Mucosa of rectum (tissue), 2 donors: ENCODE data around the gene TARP.

Source experiments
- H3K27ac ChIP-seq, 2 donors: one replicate each; pipeline ENCODE4 v1.7.0; 2013; ENCODE audit warnings: inconsistent platforms in 2 of 2, low read depth in 2 of 2, low read length in 2 of 2
- H3K27me3 ChIP-seq, 2 donors: one replicate each; pipeline ENCODE4 v1.7.0; 2013; ENCODE audit warnings: low read length in 2 of 2; ENCODE audit not compliant: control insufficient read depth in 2 of 2, insufficient read depth in 2 of 2
- H3K36me3 ChIP-seq, 2 donors: one replicate each; pipeline ENCODE4 v1.7.0; 2013; ENCODE audit warnings: low read length in 2 of 2; ENCODE audit not compliant: control insufficient read depth in 2 of 2, insufficient read depth in 2 of 2
- H3K4me1 ChIP-seq, 2 donors: one replicate each; pipeline ENCODE4 v1.7.0; 2013; ENCODE audit warnings: low read length in 2 of 2, mild to moderate bottlenecking in 1 of 2; ENCODE audit not compliant: control insufficient read depth in 2 of 2, insufficient read depth in 2 of 2
- H3K4me3 ChIP-seq, 2 donors: one replicate each; pipeline ENCODE4 v1.7.0; 2013; ENCODE audit warnings: low read length in 2 of 2
- H3K9ac ChIP-seq, 2 donors: one replicate each; pipeline ENCODE4 v1.7.0; 2013; ENCODE audit warnings: low read length in 2 of 2, low read depth in 1 of 2, mild to moderate bottlenecking in 1 of 2
- H3K9me3 ChIP-seq, 2 donors: one replicate each; pipeline ENCODE4 v1.7.0; 2013; ENCODE audit warnings: low read length in 2 of 2; ENCODE audit not compliant: control insufficient read depth in 2 of 2
- donor health status: healthy.
- donor health status: Normal muscosa, but diverticular disease.

The TARP gene

GRCh38 chr7:38224392-38224791, 49.0 kb downstream of the TARP start:
- Histone ChIP-seq H3K4me1 (no peaks in the 10 kb centered on the region), H3K4me3 (no peak overlapping the region), H3K36me3 (peaks cover 22 to 37% of the 10 kb centered on the region in 2 donors), H3K9me3 (no peaks in the 10 kb centered on the region), H3K9ac (no peak overlapping the region), H3K27me3 (no peaks in the 10 kb centered on the region), H3K27ac (no peak overlapping the region)

- H3K9me3 ChIP-seq, result no peaks in the 10 kb centered on the region
- no peaks in the 10 kb centered on the region for H3K27me3 ChIP-seq
- H3K4me1 ChIP-seq, result no peaks in the 10 kb centered on the region
- no peak overlapping the region for H3K9ac ChIP-seq
- no peak overlapping the region for H3K27ac ChIP-seq
- no peak overlapping the region for H3K4me3 ChIP-seq
- peaks cover 22 to 38% of the 10 kb centered on the region in 2 donors for H3K36me3 ChIP-seq
Observed at GRCh38 chr7:38223306-38223705, 50.1 kb downstream of the TARP start.

GRCh38 chr7:38222481-38223096, 50.8 kb downstream of the TARP start:
- Histone ChIP-seq H3K9ac (no peak overlapping the region), H3K36me3 (peaks cover 19 to 42% of the 10 kb centered on the region in 2 donors), H3K27ac (no peak overlapping the region), H3K27me3 (no peaks in the 10 kb centered on the region), H3K4me1 (no peaks in the 10 kb centered on the region), H3K4me3 (no peak overlapping the region), H3K9me3 (no peaks in the 10 kb centered on the region)

DNA sequence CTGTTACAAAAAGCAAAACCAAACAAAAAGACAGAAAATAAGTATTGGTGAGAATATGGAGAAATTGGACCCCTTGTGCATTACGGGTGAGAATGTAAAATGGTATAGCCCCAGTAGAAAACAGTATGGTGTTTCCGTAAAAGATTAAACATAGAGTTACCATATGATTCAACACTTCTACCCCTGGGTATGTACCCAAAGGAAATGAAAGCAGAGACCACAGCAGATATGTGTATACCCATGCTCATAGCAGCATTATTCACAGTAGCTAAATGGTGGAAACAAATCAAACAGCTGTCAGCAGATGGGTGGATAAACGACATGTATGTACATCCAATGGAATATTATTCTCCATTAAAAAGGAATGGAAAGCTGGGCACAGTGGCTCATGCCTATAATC, 53.0 kb downstream of the TARP start:
- no peaks in the 10 kb centered on the region for H3K9me3 ChIP-seq
- peaks cover 10 to 12% of the 10 kb centered on the region in 2 donors for H3K4me1 ChIP-seq
- H3K27me3 ChIP-seq, result no peaks in the 10 kb centered on the region
- H3K9ac ChIP-seq, result no peak overlapping the region
- H3K4me3 ChIP-seq, result no peak overlapping the region
- H3K27ac ChIP-seq, result no peak overlapping the region
- peaks cover 19 to 51% of the 10 kb centered on the region in 2 donors for H3K36me3 ChIP-seq

GRCh38 chr7:38217672-38218071, 55.8 kb downstream of the TARP start:
- Histone ChIP-seq H3K4me3 (no peak overlapping the region), H3K27me3 (no peaks in the 10 kb centered on the region), H3K36me3 (peaks cover 17 to 44% of the 10 kb centered on the region in 2 donors), H3K4me1 (peaks cover 17 to 20% of the 10 kb centered on the region in 2 donors), H3K27ac (no peak overlapping the region), H3K9me3 (no peaks in the 10 kb centered on the region), H3K9ac (no peak overlapping the region)

GRCh38 chr7:38215735-38216670, 57.4 kb downstream of the TARP start:
- H3K36me3 ChIP-seq, result peaks cover 14 to 36% of the 10 kb centered on the region in 2 donors
- no peaks in the 10 kb centered on the region for H3K9me3 ChIP-seq
- H3K4me1 ChIP-seq, result peaks cover 17 to 20% of the 10 kb centered on the region in 2 donors
- H3K27ac ChIP-seq, result peak overlapping the region; percentile 59 to 65
- no peaks in the 10 kb centered on the region for H3K27me3 ChIP-seq
- H3K4me3 ChIP-seq, result peak overlapping the region; percentile 6 to 27
- H3K9ac ChIP-seq, result no peak overlapping the region

GRCh38 chr7:38215115-38215514, 58.3 kb downstream of the TARP start:
- Histone ChIP-seq H3K36me3 (peaks cover 9 to 32% of the 10 kb centered on the region in 2 donors), H3K4me1 (peaks cover 17 to 20% of the 10 kb centered on the region in 2 donors), H3K27me3 (no peaks in the 10 kb centered on the region), H3K4me3 (peak overlapping the region in 1 of 2 donors; percentile 15), H3K9me3 (no peaks in the 10 kb centered on the region), H3K27ac (peak overlapping the region in 1 of 2 donors; percentile 10), H3K9ac (no peak overlapping the region)

DNA sequence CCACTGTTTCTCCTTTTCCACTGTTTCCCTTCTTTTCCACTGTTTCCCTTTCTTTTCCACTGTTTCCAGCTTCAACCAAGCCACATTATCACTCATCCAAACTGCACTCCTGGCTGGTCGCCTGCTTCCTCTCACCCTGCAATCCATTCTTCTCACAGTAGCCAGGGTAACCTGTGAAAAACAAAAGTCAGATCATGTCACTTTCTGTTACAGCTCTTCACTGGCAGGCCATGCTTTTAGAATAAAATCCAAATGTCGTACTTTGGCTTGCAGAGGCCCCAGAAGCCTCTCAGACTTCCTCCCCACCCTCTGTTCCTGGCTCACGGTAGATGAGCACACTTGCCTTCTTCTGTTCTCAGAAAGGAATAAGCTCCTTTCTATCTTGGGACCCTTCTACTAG, 61.5 kb downstream of the TARP start:
- H3K27me3 ChIP-seq, result no peaks in the 10 kb centered on the region
- H3K4me1 ChIP-seq, result peaks cover 17 to 19% of the 10 kb centered on the region in 2 donors
- H3K4me3 ChIP-seq, result no peak overlapping the region
- no peak overlapping the region for H3K27ac ChIP-seq
- H3K36me3 ChIP-seq, result peaks cover 0 to 19% of the 10 kb centered on the region in 2 donors
- no peak overlapping the region for H3K9ac ChIP-seq
- no peaks in the 10 kb centered on the region for H3K9me3 ChIP-seq

- H3K9me3 ChIP-seq, result no peaks in the 10 kb centered on the region
- H3K27me3 ChIP-seq, result no peaks in the 10 kb centered on the region
- peaks cover 0 to 16% of the 10 kb centered on the region in 2 donors for H3K36me3 ChIP-seq
- H3K9ac ChIP-seq, result no peak overlapping the region
- H3K27ac ChIP-seq, result no peak overlapping the region
- H3K4me1 ChIP-seq, result peaks cover 13 to 15% of the 10 kb centered on the region in 2 donors
- no peak overlapping the region for H3K4me3 ChIP-seq
Observed at GRCh38 chr7:38211486-38211885, 62.0 kb downstream of the TARP start.
